ENCODE measurements around the gene MEGF11. TPM values are rescaled to one million over a fixed set of nuclear protein-coding genes. Genes with fewer than 3 reads are reported as not detected.

MEGF11 gene
- total RNA-seq, 4 donors from 2014 or later: not detected

- Histone ChIP-seq H3K27me3 (no peaks in the 10 kb centered on the region), H3K27ac (no peak overlapping the region), H3K9me3 (no peaks in the 10 kb centered on the region), H3K36me3 (peaks cover 0 to 64% (median 0%) of the 10 kb centered on the region in 3 donors), H3K4me1 (no peaks in the 10 kb centered on the region), H3K4me3 (no peak overlapping the region)
- no peak for DNase-seq
- TF ChIP-seq, protein P1, sequence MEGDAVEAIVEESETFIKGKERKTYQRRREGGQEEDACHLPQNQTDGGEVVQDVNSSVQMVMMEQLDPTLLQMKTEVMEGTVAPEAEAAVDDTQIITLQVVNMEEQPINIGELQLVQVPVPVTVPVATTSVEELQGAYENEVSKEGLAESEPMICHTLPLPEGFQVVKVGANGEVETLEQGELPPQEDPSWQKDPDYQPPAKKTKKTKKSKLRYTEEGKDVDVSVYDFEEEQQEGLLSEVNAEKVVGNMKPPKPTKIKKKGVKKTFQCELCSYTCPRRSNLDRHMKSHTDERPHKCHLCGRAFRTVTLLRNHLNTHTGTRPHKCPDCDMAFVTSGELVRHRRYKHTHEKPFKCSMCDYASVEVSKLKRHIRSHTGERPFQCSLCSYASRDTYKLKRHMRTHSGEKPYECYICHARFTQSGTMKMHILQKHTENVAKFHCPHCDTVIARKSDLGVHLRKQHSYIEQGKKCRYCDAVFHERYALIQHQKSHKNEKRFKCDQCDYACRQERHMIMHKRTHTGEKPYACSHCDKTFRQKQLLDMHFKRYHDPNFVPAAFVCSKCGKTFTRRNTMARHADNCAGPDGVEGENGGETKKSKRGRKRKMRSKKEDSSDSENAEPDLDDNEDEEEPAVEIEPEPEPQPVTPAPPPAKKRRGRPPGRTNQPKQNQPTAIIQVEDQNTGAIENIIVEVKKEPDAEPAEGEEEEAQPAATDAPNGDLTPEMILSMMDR (IDR thresholded peaks at IDR 0.05): no peak
- no peak for TF ChIP-seq POLR2A (IDR thresholded peaks at IDR 0.05)
Observed at GRCh38 chr15:65896236-65896635, 357.3 kb downstream of the MEGF11 start.

GRCh38 chr15:65893060-65893459 is 360.5 kb downstream of the MEGF11 start:
- no peak overlapping the region for H3K27ac ChIP-seq
- no peaks in the 10 kb centered on the region for H3K9me3 ChIP-seq
- no peak for TF ChIP-seq POLR2A (IDR thresholded peaks at IDR 0.05)
- TF ChIP-seq, protein P1 (IDR thresholded peaks at IDR 0.05): no peak
- DNase-seq: no peak
- H3K27me3 ChIP-seq: no peaks in the 10 kb centered on the region
- no peak overlapping the region for H3K4me3 ChIP-seq
- peaks cover 0 to 63% (median 0%) of the 10 kb centered on the region in 3 donors for H3K36me3 ChIP-seq
- H3K4me1 ChIP-seq: no peaks in the 10 kb centered on the region

DNA sequence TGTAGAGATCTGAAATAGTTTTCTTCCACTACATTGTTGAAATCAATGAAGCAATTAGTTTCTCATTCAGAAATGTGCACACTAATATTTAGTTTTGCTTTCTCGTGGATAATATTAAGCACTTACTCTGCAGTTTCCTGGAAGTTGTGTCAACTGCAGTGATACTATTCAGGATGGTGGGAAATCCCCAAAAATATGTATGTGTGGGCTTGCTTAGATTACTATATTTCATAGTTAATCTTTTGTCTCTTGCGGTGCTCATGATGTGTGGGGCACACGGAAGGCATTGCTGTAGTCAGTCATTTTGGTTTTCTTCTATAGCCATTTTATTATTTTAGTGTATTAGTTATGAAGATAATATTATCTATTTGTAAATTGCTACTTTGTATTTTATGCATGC is 364.6 kb downstream of the MEGF11 start:
- Histone ChIP-seq H3K9me3 (no peaks in the 10 kb centered on the region), H3K27me3 (no peaks in the 10 kb centered on the region), H3K27ac (no peak overlapping the region), H3K36me3 (peaks cover 0 to 71% (median 0%) of the 10 kb centered on the region in 3 donors), H3K4me1 (no peaks in the 10 kb centered on the region), H3K4me3 (no peak overlapping the region)
- TF ChIP-seq, protein P1 (IDR thresholded peaks at IDR 0.05): no peak
- TF ChIP-seq POLR2A (IDR thresholded peaks at IDR 0.05): no peak
- no peak for DNase-seq

- H3K36me3 ChIP-seq: peaks cover 0 to 69% (median 0%) of the 10 kb centered on the region in 3 donors
- H3K9me3 ChIP-seq: no peaks in the 10 kb centered on the region
- H3K4me1 ChIP-seq: no peaks in the 10 kb centered on the region
- H3K27me3 ChIP-seq: no peaks in the 10 kb centered on the region
- no peak overlapping the region for H3K4me3 ChIP-seq
- no peak overlapping the region for H3K27ac ChIP-seq
- DNase-seq: no peak
- no peak for TF ChIP-seq POLR2A (IDR thresholded peaks at IDR 0.05)
- TF ChIP-seq, protein P1 (IDR thresholded peaks at IDR 0.05): no peak
Observed at GRCh38 chr15:65887565-65887964, 366.0 kb downstream of the MEGF11 start.

DNA sequence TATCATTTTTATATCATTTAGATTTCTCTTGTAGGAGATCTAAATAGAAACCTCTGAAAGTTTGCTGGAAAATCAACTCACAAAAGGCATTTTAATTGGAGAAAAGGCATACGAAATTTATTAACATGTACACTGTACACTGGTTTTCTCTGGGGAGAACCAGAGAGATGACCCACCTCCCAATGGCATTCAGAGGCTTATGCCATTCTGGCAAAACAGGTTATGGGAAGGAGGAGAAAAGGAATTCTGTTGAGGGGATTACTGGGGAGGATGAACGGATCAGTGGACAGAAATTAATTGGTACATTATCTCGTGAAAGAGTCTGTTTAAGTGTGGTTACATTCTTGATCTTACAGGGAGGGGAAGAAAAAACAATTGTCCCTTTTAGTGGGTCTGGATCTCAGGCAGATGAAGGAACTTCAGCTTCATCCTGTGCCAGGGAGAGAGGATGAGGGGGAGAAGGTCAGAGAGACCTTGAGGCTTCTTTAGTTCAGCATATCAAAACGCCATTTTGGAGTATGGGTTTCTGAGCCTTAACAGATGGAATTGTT is 367.8 kb downstream of the MEGF11 start:
- TF ChIP-seq, protein P1 (IDR thresholded peaks at IDR 0.05): no peak
- no peak for TF ChIP-seq POLR2A (IDR thresholded peaks at IDR 0.05)
- no peak for DNase-seq

DNA sequence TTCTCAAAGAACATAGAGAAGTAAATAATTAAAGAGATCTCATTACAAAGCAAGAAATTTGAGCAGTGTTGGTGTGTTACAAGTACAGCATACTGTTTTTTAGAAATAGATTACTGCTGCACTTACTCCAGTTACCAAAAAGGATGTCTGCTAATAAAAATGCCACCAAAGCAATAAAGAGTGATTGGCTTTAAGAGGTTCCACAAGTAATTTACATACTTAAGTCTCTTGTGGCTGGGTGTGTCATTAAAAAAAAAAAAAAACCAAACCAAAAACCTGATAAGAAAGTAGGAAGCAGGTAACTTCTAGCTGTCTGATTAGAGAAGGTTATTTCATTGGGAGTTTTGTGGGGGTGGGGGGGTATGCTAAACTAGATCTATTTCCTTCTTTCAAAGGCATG is 369.0 kb downstream of the MEGF11 start:
- TF ChIP-seq, protein P1 (IDR thresholded peaks at IDR 0.05): no peak
- TF ChIP-seq POLR2A (IDR thresholded peaks at IDR 0.05): no peak
- Histone ChIP-seq H3K9me3 (no peaks in the 10 kb centered on the region), H3K4me3 (no peak overlapping the region), H3K27ac (no peak overlapping the region), H3K36me3 (peaks cover 0 to 73% (median 2%) of the 10 kb centered on the region in 3 donors), H3K27me3 (no peaks in the 10 kb centered on the region), H3K4me1 (no peaks in the 10 kb centered on the region)
- no peak for DNase-seq

More for the DNA sequence above, 367.8 kb downstream of the MEGF11 start:
- no peaks in the 10 kb centered on the region for H3K27me3 ChIP-seq
- no peak overlapping the region for H3K4me3 ChIP-seq
- H3K4me1 ChIP-seq: no peaks in the 10 kb centered on the region
- peaks cover 0 to 70% (median 0%) of the 10 kb centered on the region in 3 donors for H3K36me3 ChIP-seq
- no peak overlapping the region for H3K27ac ChIP-seq
- H3K9me3 ChIP-seq: no peaks in the 10 kb centered on the region

Data from Peyer's patch (tissue), 4 donors.